ENCODE measurements around the gene ASCC1.

- no peak for TF ChIP-seq EZH2phosphoT487 (IDR thresholded peaks at IDR 0.05; ENCODE audit: insufficient read depth, low read depth)
- no peak for TF ChIP-seq EZH2 (IDR thresholded peaks at IDR 0.05; ENCODE audit: insufficient read depth, poor library complexity, severe bottlenecking)
These were observed 70.0 kb downstream of the ASCC1 start for GRCh38 chr10:72146071-72146470.

Data from GM23248 (cell line).